ENCODE results near the gene ZNF578.
"Not testable (repeated sequence)": the region's sequence is repeated elsewhere in the genome, so short reads cannot be mapped to it uniquely, and the experiment has no call there.

The ZNF578 gene

GRCh38 chr19:52484111-52484743 is 30.9 kb downstream of the ZNF578 start:
- H3K4me1 ChIP-seq (ENCODE audit: control insufficient read depth, insufficient read depth, low read length); H3K27me3 ChIP-seq (ENCODE audit: control insufficient read depth, insufficient read depth, low read length); H3K4me3 ChIP-seq (ENCODE audit: low read length); H3K9ac ChIP-seq (ENCODE audit: low read depth, low read length); H3K4me2 ChIP-seq (ENCODE audit: low read length); H3K9me3 ChIP-seq (replicated peaks; ENCODE audit: low read length); H3K36me3 ChIP-seq (ENCODE audit: insufficient read depth, low read length): not testable (repeated sequence)

- not testable (repeated sequence) for H3K9ac ChIP-seq (ENCODE audit: low read depth, low read length); H3K36me3 ChIP-seq (ENCODE audit: insufficient read depth, low read length); H3K4me2 ChIP-seq (ENCODE audit: low read length); H3K4me1 ChIP-seq (ENCODE audit: control insufficient read depth, insufficient read depth, low read length); H3K4me3 ChIP-seq (ENCODE audit: low read length); H3K9me3 ChIP-seq (replicated peaks; ENCODE audit: low read length); H3K27me3 ChIP-seq (ENCODE audit: control insufficient read depth, insufficient read depth, low read length)
Observed at GRCh38 chr19:52485064-52485463, 31.7 kb downstream of the ZNF578 start.

GRCh38 chr19:52485561-52486240 is 32.3 kb downstream of the ZNF578 start:
- not testable (repeated sequence) for H3K27me3 ChIP-seq (ENCODE audit: control insufficient read depth, insufficient read depth, low read length); H3K9ac ChIP-seq (ENCODE audit: low read depth, low read length); H3K4me1 ChIP-seq (ENCODE audit: control insufficient read depth, insufficient read depth, low read length); H3K4me2 ChIP-seq (ENCODE audit: low read length); H3K9me3 ChIP-seq (replicated peaks; ENCODE audit: low read length); H3K4me3 ChIP-seq (ENCODE audit: low read length); H3K36me3 ChIP-seq (ENCODE audit: insufficient read depth, low read length)

DNA sequence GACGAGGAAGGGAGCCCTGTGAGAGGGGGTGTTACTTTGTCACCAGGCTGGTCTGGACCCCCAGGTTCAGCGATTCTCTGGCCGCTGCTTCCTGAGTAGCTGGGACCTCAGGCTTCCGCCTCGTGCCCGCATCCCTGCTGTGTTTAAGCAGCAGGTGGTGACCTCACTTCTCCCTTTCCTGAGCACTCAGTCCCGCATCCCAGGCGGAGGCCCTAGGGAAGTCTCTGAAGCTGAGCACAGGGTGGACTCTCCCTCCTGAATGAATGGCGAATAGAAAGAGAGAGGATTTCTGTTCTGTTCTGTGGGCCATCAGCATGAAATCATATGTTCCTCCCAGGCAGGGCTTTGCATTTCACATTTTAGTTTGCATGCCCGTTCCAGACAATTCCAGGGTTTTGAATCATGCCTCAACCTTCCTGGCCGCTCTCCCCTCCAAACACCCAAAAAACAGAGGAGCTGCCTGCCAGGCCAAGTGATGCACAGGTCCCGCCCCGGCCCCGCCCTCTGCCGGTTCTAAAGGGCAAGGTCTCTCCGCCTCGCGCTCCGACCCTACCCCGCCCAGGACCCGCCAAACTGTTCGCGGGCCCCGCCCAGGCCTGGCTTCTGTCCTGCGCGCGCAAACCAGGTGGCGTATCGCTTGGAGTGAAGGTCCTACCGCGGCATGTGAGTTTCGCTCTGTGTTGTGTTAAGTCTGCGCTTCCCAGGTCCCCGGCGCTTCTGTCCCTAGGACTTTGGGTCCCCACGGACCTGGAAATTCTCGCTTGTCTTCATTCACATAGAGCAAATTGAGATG is 39.0 kb downstream of the ZNF578 start:
- Histone ChIP-seq H3K4me2 (ENCODE audit: low read length) (peak overlapping the region; percentile 11), H3K9ac (ENCODE audit: low read depth, low read length) (no peak overlapping the region), H3K27me3 (ENCODE audit: control insufficient read depth, insufficient read depth, low read length) (no peaks in the 10 kb centered on the region), H3K4me3 (ENCODE audit: low read length) (no peak overlapping the region), H3K36me3 (ENCODE audit: insufficient read depth, low read length) (no peaks in the 10 kb centered on the region), H3K9me3 (replicated peaks; ENCODE audit: low read length) (peaks cover 4% of the 10 kb centered on the region), H3K4me1 (ENCODE audit: control insufficient read depth, insufficient read depth, low read length) (no peaks in the 10 kb centered on the region)

DNA sequence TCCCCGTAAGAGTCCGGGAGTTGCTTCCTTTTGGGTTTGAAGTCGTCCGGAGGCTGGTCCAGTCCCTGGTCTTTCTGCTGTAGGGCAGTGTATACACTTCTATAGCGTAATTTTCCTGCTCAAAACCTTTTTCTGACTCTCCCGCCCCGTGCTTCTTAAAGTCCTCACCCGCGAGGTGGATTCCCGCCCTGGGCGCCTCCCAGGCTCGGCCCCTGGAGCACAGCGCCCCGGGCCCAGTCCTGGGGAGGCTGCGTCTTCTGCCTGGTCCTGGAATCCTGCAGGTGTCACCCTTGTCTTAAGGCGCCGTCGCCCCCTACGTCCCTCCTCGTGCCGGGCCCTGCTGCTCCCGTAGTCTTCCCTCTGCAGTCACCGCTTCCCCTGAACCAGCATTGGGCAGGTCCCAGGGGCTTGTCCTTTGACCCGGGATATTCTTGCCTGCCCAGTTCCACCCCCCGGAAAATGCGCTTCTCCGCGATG is 39.7 kb downstream of the ZNF578 start:
- H3K4me1 ChIP-seq (ENCODE audit: control insufficient read depth, insufficient read depth, low read length) = no peaks in the 10 kb centered on the region
- no peak overlapping the region for H3K4me3 ChIP-seq (ENCODE audit: low read length)
- H3K9me3 ChIP-seq (replicated peaks; ENCODE audit: low read length) = peaks cover 4% of the 10 kb centered on the region
- no peaks in the 10 kb centered on the region for H3K27me3 ChIP-seq (ENCODE audit: control insufficient read depth, insufficient read depth, low read length)
- no peaks in the 10 kb centered on the region for H3K36me3 ChIP-seq (ENCODE audit: insufficient read depth, low read length)
- H3K4me2 ChIP-seq (ENCODE audit: low read length) = peak overlapping the region; percentile 11
- H3K9ac ChIP-seq (ENCODE audit: low read depth, low read length) = no peak overlapping the region

DNA sequence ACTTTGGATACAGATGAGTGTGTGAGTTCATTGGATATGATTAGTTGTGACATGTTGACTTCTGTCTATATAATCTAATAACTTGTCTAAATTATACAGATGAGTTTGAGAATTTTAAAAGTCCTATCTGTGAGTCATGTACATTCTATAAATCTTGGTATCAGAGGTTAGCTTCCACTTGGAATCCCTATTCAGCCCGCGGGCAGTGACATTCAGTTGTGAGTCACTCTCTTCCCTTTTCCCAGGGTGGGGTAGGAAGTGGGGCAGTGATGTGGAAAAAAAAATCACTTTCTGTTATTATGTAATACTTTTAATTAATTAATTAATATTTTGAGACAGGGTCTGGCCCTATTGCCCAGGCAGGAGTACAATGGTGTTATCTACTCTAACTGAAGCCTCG is 41.2 kb downstream of the ZNF578 start:
- Histone ChIP-seq H3K9me3 (replicated peaks; ENCODE audit: low read length) (peaks cover 4% of the 10 kb centered on the region), H3K27me3 (ENCODE audit: control insufficient read depth, insufficient read depth, low read length) (no peaks in the 10 kb centered on the region), H3K4me2 (ENCODE audit: low read length) (no peak overlapping the region), H3K4me3 (ENCODE audit: low read length) (no peak overlapping the region), H3K4me1 (ENCODE audit: control insufficient read depth, insufficient read depth, low read length) (no peaks in the 10 kb centered on the region), H3K36me3 (ENCODE audit: insufficient read depth, low read length) (no peaks in the 10 kb centered on the region), H3K9ac (ENCODE audit: low read depth, low read length) (no peak overlapping the region)

- Histone ChIP-seq H3K27me3 (ENCODE audit: control insufficient read depth, insufficient read depth, low read length) (no peaks in the 10 kb centered on the region), H3K4me3 (ENCODE audit: low read length) (no peak overlapping the region), H3K9ac (ENCODE audit: low read depth, low read length) (no peak overlapping the region), H3K9me3 (replicated peaks; ENCODE audit: low read length) (no peaks in the 10 kb centered on the region), H3K4me1 (ENCODE audit: control insufficient read depth, insufficient read depth, low read length) (no peaks in the 10 kb centered on the region), H3K36me3 (ENCODE audit: insufficient read depth, low read length) (no peaks in the 10 kb centered on the region), H3K4me2 (ENCODE audit: low read length) (no peak overlapping the region)
Observed at GRCh38 chr19:52498571-52498970, 45.2 kb downstream of the ZNF578 start.

- not testable (repeated sequence) for H3K9ac ChIP-seq (ENCODE audit: low read depth, low read length); H3K27me3 ChIP-seq (ENCODE audit: control insufficient read depth, insufficient read depth, low read length); H3K9me3 ChIP-seq (replicated peaks; ENCODE audit: low read length); H3K4me2 ChIP-seq (ENCODE audit: low read length); H3K4me1 ChIP-seq (ENCODE audit: control insufficient read depth, insufficient read depth, low read length); H3K4me3 ChIP-seq (ENCODE audit: low read length); H3K36me3 ChIP-seq (ENCODE audit: insufficient read depth, low read length)
Observed at GRCh38 chr19:52500474-52500873, 47.1 kb downstream of the ZNF578 start.

DNA sequence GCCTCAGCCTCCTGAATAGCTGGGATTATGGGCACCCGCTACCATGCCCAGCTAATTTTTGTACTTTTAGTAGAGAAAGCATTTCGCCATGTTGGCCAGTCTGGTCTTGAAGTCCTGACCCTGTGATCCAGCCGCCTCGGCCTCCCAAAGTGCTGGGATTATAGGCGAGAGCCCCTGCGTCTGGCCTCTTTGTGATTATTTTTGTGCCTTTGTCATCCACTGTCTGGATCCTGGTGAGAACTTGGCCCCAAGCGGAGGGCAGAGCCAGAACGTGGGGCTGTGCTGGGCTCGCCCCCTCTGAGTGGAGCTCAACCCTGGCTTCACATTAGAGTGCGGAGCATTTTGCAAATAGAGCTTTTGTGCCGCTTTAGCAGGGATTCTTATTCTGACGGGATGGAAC is 47.6 kb downstream of the ZNF578 start:
- not testable (repeated sequence) for H3K4me3 ChIP-seq (ENCODE audit: low read length); H3K9me3 ChIP-seq (replicated peaks; ENCODE audit: low read length); H3K4me1 ChIP-seq (ENCODE audit: control insufficient read depth, insufficient read depth, low read length); H3K9ac ChIP-seq (ENCODE audit: low read depth, low read length); H3K36me3 ChIP-seq (ENCODE audit: insufficient read depth, low read length); H3K4me2 ChIP-seq (ENCODE audit: low read length); H3K27me3 ChIP-seq (ENCODE audit: control insufficient read depth, insufficient read depth, low read length)

DNA sequence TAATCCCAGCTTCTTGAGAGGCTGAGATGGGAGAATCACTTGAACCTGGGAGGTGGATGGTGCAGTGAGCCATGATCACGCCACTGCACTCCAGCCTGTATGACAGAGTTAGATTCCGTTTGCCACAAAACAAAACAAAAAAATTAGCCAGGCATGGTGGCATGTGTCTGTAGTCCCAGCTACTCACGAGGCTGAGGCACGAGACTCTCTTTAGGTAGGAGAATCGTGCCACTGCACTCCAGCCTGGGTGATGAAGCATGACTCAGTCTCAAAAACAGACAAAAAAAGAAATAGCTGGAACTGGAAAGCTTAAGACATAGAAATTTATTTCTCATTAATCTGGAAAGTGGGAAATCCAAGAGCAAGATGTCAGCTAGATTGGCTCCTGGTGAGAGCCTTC is 53.9 kb downstream of the ZNF578 start:
- peaks cover 10% of the 10 kb centered on the region for H3K36me3 ChIP-seq (ENCODE audit: insufficient read depth, low read length)
- no peaks in the 10 kb centered on the region for H3K4me1 ChIP-seq (ENCODE audit: control insufficient read depth, insufficient read depth, low read length)
- no peak overlapping the region for H3K4me2 ChIP-seq (ENCODE audit: low read length)
- no peak overlapping the region for H3K4me3 ChIP-seq (ENCODE audit: low read length)
- H3K9me3 ChIP-seq (replicated peaks; ENCODE audit: low read length) = no peaks in the 10 kb centered on the region
- no peak overlapping the region for H3K9ac ChIP-seq (ENCODE audit: low read depth, low read length)
- H3K27me3 ChIP-seq (ENCODE audit: control insufficient read depth, insufficient read depth, low read length) = no peaks in the 10 kb centered on the region

GRCh38 chr19:52516191-52516590 is 62.8 kb downstream of the ZNF578 start:
- H3K4me1 ChIP-seq (ENCODE audit: control insufficient read depth, insufficient read depth, low read length) = no peaks in the 10 kb centered on the region
- H3K4me3 ChIP-seq (ENCODE audit: low read length) = no peak overlapping the region
- H3K4me2 ChIP-seq (ENCODE audit: low read length) = no peak overlapping the region
- no peak overlapping the region for H3K9ac ChIP-seq (ENCODE audit: low read depth, low read length)
- no peaks in the 10 kb centered on the region for H3K27me3 ChIP-seq (ENCODE audit: control insufficient read depth, insufficient read depth, low read length)
- H3K36me3 ChIP-seq (ENCODE audit: insufficient read depth, low read length) = peaks cover 4% of the 10 kb centered on the region
- H3K9me3 ChIP-seq (replicated peaks; ENCODE audit: low read length) = no peaks in the 10 kb centered on the region

Measured in skeletal muscle satellite cell (primary cell).